Measurements from ENCODE around the gene ZDHHC7.

Gene ZDHHC7

DNA sequence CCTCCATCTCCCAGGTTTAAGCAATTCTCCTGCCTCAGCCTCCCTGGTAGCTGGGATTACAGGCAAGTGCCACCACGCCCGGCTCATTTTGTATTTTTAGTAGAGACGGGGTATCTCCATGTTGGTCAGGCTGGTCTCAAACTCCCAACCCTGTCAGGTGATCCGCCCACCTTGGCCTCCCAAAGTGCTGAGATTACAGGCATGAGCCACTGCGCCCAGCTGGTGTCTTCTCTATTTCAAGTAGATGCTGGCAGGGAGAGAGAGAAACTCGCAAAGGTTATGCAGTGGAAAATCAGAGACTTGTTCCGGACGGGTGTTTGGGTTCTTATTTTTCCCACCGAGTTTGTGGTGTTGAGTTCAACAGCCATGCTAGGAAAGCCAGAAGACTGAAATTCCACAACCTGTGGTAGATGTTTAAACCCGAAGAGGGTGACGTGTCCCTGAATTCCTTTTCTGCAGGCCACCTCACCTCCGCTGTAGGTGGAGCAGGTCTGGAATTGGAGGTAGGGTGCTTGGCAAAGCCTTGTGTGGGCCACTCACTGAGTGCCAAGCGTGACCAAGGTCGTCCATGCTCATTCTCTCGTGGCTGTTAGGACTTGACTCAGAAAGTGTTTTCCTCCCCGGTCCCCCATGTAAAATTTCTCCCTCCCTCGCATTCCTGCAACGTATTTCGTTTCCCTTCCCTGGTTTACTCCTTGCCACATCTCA, 7.3 kb upstream of the ZDHHC7 start:
- no peak for DNase-seq (ENCODE audit: low read depth in 2 of 2)

DNA sequence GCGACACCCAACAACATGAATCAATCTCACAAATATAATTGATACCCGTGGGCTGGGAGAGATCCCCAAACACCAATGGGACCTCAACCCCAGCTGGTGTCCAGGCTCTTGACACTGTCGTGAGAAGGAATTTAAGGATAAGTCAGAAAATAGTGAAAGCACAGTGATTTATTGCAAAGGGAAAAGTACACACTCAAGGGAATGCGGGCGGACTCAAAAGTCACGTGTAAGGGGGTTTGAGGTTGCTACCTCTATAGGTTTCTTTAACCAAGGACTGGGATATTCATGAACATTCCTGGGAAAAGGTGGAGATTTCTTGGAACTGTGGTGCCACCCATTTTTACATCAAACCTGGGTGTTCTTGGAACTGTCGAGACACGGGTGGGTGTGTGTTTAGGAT, 6.3 kb upstream of the ZDHHC7 start:
- DNase-seq (ENCODE audit: low read depth in 2 of 2) = no peak

DNA sequence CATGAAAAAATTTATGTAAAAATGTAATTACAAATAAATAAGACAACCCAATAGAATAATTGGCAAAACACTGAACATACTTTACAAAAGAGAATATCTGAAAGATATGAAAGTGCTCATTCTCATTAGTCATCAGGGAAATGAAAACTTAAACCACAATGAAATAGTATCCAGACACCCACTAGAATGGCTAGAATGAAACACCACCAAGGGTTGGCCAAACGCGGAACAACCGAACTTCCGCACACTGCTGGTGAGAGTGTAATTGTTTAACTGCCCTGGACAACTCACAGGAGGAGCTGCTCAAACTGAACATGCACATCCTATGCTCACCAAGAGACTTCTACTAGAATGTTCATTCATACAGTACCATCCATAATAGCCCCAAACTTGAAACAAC, 5.8 kb upstream of the ZDHHC7 start:
- DNase-seq (ENCODE audit: low read depth in 2 of 2) = no peak

DNA sequence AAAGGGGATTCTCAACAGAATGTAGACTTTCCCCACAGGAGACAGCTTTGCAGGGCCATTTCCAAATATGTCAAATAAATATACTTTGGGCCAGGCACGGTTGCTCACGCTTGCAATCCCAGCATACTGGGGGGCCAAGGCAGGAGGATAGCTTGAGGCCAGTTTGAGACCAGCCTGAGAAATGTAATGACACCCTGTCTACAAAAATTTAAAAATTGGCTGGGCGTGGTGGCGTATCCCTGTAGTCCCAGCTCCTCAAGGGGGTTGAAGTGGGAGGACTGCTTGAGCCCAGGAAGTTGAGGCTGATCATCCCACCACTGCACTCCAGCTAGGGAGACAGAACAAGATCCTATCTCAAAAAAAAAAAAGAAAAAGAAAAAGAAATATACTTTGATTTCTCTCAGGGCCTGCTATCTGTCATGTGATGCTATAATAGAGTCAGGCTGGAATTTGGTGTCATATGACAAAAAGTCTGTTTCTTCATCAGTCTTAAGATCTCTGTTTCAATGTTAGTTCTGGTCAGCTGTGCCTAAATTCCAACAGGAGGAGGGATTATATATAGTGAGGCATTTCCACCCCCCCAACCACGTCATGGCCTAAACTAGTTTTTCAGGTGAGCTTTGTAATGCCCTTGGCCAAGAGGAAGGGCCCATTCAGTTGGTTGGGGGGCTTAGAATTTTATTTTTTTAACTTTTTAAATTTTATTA, 4.3 kb upstream of the ZDHHC7 start:
- DNase-seq (ENCODE audit: low read depth in 2 of 2) = no peak

DNA sequence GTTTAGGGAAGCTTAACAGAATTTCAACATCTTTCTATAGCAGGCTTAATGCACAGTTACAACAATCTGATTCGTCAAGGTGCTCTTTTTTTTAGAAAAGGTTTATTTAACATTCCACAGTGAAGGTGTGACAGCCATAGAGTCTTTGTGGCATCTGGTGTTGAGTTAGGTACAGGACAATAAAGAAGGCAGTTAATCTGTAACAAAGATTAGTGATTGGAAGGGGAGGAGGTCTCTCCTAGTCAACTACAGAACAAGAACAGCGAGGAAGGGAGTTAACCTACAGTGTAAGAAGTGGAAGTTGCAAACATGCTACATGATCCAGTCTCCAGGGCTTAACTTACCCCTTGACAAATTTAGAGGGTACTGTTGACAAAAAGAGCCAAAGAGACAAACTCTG, 3.0 kb upstream of the ZDHHC7 start:
- no peak for DNase-seq (ENCODE audit: low read depth in 2 of 2)

DNA sequence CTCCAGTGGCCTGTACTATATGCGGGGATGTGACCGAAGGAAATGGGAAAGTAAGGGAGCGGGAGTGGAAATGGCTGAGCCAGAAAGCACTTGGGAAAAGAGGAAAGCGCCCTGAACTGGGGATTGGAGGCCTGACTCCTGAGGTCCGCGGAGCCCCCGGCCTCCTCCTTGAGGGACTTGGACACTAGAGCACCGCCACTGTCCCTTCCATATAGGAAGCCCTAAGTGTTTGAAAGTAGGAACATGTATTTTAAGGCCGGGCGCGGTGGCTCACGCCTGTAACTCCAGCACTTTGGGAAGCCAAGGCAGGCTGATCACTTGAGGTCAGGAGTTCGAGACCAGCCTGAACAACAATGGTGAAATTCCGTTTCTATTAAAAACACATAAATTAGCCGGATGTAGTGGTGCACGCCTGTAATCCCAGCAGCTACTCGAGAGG, 530 bp upstream of the ZDHHC7 start:
- no peak for DNase-seq (ENCODE audit: low read depth in 2 of 2)

DNA sequence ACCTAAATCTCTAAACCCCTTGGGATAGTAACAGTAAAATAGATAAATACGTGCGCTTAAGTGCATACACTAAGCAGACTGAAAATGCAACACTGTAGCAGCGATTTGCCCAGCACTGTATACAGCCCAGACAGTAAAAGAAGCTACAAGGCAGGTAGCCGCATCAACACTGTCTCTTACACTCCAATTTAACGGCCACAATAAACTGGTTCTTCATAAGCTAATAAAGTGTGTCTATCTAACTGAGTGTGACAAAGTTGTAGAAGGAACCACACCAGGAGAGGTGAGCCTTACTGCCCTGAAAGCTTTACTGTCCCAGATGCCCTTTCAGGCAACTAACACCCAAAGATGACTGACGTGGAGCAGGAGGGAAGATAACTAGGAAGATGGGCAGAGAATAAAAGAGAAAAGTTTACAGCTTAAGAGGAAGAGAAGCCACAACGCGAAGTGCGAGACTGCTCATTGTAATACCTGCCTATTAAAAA, 847 bp downstream of the ZDHHC7 start:
- no peak for DNase-seq (ENCODE audit: low read depth in 2 of 2)

DNA sequence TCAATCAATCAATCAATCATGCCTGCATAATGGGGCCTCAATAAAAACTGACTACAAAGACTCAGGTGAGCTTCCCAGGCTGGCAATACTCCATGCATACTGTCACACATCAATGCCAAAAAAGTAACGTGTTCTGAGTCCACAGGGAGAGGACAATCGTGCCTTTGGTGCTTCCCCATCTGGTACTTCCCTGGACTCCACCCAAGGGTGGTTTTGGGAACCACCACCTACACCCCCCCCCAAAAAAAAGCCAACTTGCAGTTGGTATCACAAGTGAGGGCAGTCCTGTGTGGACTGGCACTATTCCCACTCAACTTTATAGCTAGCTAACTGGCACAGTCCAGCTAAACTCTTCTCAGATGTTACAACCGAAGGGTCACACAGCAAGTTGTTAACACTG, 3.1 kb downstream of the ZDHHC7 start:
- no peak for DNase-seq (ENCODE audit: low read depth in 2 of 2)

DNA sequence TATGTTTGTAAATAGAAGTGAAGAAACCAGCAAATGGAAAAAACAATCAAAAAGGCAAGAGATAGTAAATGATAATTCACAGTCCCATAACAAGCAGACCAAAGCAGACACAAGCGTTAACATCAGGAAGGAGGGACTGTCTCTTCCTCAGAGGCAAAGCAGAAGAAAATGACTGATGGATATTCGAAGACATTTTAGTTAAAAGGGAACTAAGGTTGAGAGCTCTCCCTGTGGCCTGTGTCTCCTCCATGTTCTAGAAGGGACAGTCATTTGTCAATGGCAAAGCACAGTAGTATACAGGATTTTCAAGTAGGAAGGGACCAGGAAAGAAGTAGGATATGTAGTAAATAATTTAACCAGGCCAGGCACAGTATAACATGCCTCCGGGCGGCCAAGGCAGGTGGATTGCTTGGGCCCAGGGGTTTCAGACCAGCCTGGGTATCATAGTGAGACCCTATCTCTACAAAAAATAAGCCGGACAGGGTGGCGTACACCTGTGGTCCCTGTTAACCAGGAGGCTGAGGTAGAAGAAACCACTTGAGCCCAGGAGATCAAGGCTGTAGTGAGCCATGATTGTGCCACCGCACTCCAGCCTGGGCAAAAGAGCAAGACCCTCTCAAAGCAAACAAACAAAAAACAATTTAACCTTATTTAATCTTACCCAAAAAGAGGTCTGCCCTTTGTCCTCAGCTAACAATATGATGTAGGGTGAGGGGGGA, 3.7 kb downstream of the ZDHHC7 start:
- no peak for DNase-seq (ENCODE audit: low read depth in 2 of 2)

DNA sequence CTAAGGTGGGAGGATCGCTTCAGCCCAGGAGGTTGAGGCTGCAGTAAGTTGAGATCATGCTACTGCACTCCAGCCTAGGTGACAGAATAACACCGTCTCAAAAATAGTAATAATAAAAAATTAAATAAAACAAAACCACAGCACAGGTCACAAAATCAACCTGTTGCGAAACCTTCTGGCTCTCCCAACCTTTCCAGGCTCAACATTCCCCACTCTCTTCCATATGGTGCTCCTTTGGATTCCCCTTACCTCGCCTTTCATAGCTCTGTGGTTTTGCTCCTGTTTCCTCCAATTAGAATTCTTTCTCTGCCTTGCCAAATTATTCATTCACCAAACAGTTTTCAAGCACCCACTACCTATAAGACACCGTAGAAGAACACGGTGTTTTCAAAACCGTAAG, 4.7 kb downstream of the ZDHHC7 start:
- no peak for DNase-seq (ENCODE audit: low read depth in 2 of 2)

DNA sequence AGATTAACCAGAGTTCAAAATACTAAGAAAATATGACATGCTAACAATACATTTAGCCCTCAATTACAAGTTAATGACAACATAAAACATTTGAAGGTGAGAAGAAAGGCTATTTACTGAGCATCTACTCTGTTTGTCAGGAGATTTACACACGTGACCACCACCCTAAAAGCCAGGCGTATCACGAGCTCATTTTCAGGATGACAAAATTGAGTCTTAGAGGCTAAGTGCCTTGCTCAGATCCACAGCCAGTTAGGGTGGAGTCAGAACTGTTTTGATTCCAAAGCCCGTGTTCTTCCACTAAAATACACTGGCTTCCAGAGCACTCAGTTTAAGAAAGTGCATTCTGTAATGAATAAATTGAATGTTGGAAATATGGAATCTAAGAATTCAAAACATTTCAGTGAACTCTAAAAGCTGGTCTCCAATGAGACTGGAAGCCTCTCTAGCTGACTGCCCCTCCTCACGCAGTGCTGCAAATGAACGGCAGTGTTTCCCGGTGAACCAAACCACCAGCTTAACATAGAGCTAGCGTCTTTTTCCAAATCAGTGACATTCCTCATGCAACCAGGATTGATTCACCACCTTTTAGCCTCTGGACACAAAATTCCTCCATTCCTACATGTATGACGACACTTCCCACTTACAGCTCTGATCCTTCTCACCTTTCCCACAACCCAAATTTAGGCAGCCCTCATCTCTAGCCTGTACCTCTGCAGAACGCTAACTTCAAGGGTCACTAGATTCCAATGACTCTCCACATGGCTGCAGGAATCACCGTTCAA, 5.9 kb downstream of the ZDHHC7 start:
- no peak for DNase-seq (ENCODE audit: low read depth in 2 of 2)

DNA sequence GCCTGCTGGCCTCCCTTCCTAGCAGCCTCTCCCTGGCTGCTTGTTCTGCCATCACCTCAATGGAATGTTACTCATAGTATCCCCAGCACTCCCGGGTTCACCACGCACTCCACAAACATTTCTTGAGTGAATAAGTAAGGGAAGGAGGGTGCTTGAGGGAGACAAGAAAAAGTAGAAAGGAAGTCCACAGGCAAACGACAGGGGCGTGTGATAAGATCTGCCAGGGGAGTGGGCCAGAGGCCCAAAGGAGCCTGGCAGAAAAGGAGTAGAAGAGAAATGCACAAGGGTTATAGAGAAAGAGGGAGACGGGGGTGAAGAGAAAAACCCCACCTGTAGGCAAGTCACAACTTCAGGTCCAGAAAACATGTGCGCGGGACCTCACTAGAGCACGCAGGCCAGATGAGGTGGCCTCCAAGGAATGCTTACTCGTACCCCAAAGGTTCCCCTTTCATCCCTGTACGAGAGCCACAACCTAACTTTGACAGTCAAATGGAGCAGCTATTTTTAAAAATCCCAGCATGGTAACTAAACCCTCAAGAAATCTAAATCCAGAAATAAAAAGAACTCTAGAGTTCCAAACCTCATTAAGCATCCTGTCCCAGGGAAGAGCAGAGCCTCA, 6.6 kb downstream of the ZDHHC7 start:
- DNase-seq (ENCODE audit: low read depth in 2 of 2) = no peak

DNA sequence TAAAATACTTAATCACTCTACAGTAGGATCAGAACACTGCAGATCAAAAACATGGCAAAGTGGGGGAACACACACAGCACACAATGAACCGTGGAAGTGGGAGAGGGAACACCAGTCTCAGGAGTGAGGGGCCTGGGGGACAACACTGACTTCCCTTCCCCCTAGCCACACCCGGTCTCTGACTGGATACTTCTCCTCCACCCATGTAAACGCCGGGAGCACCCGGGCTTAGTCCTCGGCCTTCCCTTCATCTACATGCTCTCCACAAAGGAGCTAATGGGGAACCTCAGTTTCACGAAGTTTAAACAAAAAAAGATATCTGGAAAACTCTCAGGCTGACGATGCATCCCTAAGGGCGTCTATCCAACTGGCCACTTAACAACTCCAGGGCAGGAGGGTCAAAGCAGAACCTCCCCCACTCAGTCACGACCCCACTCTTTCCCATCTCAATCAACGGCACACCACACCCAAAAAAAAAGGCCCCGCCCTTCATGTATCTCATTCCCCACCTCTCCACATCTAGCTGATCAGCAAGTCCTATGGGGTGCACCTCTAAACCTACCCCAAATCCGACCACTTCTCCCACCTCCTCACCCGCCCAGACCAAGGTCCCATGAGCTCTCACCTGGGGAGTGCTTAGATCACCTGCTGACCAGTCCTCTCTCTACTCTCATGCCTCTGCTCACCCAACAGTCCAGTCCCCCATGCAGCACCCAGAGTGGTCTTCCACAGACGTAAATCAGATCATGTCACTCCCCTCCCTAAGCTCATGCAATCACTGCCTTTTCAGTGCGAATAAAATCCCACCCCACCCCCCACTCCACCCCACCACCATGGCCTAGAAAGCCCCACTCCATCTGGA, 7.4 kb downstream of the ZDHHC7 start:
- DNase-seq (ENCODE audit: low read depth in 2 of 2) = no peak

DNA sequence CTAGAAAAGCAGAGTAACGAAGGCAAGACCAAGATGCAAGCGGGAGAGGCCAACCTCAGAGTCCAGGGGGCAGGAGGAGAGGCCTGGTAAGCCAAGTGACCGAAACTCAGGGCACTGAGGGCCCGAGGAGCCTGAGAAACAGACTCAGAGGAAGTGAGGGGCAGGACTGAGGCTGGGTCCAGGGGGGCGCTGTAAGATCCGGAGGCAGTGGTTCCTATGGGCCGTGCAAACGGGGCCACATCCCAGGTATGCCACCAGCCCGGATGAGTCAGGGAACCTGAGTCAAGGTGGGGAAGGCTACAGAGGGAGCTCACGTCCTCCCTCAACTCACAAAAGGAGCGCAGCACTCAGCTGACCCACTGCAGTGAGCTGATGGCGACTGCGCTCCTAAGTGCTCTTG, 8.3 kb downstream of the ZDHHC7 start:
- no peak for DNase-seq (ENCODE audit: low read depth in 2 of 2)

DNA sequence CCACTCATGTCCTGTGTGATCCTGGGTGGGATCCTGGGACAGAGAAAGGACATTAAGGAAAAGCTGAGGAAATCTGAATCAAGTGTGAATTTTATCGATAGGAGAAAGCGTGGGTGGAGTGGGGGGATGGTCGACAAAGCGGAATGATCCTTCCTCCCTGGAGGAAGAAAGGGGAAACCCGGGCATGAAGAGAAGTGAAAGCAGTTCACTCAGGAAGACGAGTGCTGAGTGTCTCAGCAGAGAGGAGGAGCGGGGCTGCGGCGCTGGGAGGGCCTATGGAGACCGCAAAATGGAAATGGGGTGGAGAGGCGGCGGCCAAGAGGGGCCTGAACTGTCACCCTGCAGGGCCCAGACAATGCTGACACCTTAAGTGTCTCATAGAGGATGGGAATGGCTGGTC, 8.7 kb downstream of the ZDHHC7 start:
- DNase-seq (ENCODE audit: low read depth in 2 of 2) = no peak

DNA sequence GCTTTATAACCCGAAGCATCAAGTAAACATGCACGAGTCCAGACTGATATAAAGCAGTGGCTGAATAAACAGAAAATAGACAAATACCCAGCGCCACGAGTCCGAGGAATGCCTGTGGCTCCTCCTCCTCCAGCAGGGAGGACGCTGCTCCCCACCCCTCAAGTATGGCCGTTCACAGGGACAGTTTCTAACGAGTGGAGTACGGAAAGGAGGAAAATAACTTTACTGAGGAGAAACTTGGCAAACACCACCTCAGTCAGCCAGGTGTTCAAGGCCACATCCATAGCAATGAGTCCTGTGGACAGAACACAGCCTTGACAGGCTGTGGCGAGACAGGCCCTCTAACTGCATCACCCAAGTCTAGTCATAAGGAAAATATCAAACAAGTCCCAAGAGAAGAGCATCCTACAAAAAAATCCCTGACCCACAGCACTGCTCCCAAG, 9.2 kb downstream of the ZDHHC7 start:
- DNase-seq (ENCODE audit: low read depth in 2 of 2) = no peak

DNA sequence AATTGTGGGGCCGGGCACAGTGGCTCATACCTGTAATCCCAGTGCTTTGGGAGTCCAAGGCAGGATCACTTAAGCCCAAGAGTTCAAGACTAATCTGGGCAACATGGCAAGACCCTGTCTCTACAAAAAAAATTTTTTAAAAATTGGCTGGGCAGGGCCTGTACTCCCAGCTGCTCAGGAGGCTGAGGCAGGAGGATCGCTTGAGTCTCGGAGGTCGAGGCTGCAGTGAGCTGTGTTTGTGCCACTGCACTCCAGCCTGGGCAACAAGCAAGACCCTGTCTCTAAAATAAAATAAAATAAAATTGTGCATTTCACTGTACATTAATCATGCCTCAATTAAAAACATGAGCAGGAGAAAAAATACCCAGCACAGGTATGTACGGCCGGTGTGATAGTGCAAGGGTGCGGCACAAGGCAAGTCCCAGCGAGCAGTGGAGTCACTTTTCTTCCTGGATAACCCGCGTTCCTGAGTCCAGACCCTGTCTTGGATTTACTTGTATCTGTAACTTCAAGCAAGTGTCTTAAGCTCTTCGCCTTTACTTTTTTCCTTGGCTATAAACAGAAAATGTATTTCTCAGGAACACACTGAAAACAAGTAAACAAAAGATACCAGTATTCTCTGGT, 11.4 kb downstream of the ZDHHC7 start:
- DNase-seq (ENCODE audit: low read depth in 2 of 2) = no peak

DNA sequence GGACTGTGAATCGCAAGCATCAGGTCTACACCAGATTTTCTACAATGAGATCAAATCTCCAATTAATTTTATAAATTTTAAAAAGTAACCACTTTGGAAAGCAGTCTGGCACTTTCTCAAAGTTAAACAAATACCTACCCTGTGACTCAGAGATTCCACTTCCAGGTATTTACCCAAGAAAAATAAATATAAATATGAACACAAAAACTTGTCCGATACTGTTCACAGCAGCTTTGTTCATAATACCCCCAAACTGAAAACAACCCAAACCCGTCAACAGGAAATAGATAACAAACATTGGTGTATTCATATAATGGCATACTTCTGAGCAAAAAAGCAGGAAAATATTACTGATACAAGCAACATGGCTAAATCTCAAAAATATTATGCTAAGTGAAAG, 12.1 kb downstream of the ZDHHC7 start:
- no peak for DNase-seq (ENCODE audit: low read depth in 2 of 2)

DNA sequence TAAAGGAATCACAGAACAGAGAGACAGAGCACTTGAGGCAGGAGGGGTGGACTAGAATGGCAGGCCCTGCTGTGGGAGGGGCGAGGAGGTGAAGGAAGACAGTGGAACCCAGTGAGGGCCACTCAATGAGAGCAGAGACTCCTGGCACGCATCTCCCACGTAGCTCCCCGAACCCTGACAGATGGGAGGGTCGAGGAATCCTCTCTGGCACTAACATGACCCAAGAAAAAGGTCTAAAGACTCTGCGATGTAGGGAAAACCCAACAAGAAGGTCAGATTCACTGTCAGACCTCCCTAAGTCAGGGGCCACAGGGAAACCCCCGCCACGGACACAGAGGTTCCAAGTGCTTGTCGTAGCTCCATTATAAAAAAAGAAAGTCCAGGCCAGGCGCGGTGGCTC, 15.0 kb downstream of the ZDHHC7 start:
- no peak for DNase-seq (ENCODE audit: low read depth in 2 of 2)

DNA sequence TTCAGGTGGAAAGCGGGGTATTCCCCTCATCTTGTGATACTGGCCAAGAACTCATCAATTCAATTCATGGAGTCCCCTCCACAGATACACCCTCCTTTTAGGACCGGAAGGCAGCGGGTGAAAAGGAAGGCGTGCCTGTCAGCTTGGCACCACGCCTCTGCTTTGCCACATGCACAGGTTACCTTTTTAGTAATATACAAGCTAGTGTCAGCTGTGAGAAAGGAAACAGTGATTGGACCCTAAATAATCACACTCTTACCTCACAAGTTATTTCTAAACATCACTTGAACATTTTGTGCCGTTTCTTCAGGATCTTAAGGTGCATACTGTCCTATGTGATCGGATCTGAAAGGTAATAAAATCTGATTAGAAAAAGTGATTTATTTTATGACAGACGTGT, 15.7 kb downstream of the ZDHHC7 start:
- DNase-seq (ENCODE audit: low read depth in 2 of 2) = no peak
